H9 (cell line): Measurements from ENCODE around the gene SREBF2. TPM values are rescaled to one million over a fixed set of nuclear protein-coding genes. Genes with fewer than 3 reads are reported as not detected.

Experiments
- DNase-seq: peaks from one replicate; pipeline ENCODE4 v3.0.0-alpha.2; 2017
- H2AFZ ChIP-seq: one replicate; pipeline ENCODE4 v1.6.1; 2013; ENCODE audit warnings: mild to moderate bottlenecking, low read length, control low read depth, moderate library complexity
- H2AK5ac ChIP-seq: 2 replicates; pipeline ENCODE4 v1.6.1; 2013; ENCODE audit warnings: low read length, control low read depth, mixed read lengths; ENCODE audit not compliant: insufficient read length
- H2BK120ac ChIP-seq: one replicate; pipeline ENCODE4 v1.6.1; 2013; ENCODE audit warnings: low read depth, mild to moderate bottlenecking, low read length, control low read depth, inconsistent platforms; ENCODE audit not compliant: poor library complexity, severe bottlenecking
- H2BK12ac ChIP-seq: 2 replicates; pipeline ENCODE4 v1.6.1; 2013; ENCODE audit warnings: low read length, control low read depth, mixed read lengths, low read depth; ENCODE audit not compliant: insufficient read length
- H2BK15ac ChIP-seq: 2 replicates; pipeline ENCODE4 v1.6.1; 2013; ENCODE audit warnings: low read depth, low read length, control low read depth
- H2BK20ac ChIP-seq: one replicate; pipeline ENCODE4 v1.6.1; 2013; ENCODE audit warnings: low read depth, mild to moderate bottlenecking, low read length, control low read depth, inconsistent platforms; ENCODE audit not compliant: poor library complexity, severe bottlenecking
- H2BK5ac ChIP-seq: 2 replicates; pipeline ENCODE4 v1.6.1; 2013; ENCODE audit warnings: low read length, control low read depth, mixed read lengths; ENCODE audit not compliant: insufficient read length
- H3K14ac ChIP-seq: 2 replicates; pipeline ENCODE4 v1.6.1; 2013; ENCODE audit warnings: low read length, control low read depth; ENCODE audit not compliant: insufficient read depth
- H3K18ac ChIP-seq: 2 replicates; pipeline ENCODE4 v1.6.1; 2013; ENCODE audit warnings: low read depth, mild to moderate bottlenecking, mixed read lengths, low read length, control low read depth; ENCODE audit not compliant: insufficient read length
- H3K23ac ChIP-seq: 2 replicates; pipeline ENCODE4 v1.6.1; 2013; ENCODE audit warnings: low read length, control low read depth, mixed read lengths, low read depth; ENCODE audit not compliant: insufficient read length
- H3K23me2 ChIP-seq: 2 replicates; pipeline ENCODE4 v1.6.1; 2013; ENCODE audit warnings: low read depth, mild to moderate bottlenecking, mixed read lengths, low read length, control low read depth; ENCODE audit not compliant: insufficient read length, poor library complexity, severe bottlenecking
- H3K27ac ChIP-seq: 2 replicates; pipeline ENCODE4 v1.5.1; 2013; ENCODE audit warnings: low read length, control low read depth, mixed read lengths, low read depth; ENCODE audit not compliant: insufficient read length
- H3K27me3 ChIP-seq: 2 replicates; pipeline ENCODE4 v1.6.1; 2013; ENCODE audit warnings: low read length, control low read depth, inconsistent platforms; ENCODE audit not compliant: insufficient read depth
- H3K4ac ChIP-seq: 2 replicates; pipeline ENCODE4 v1.6.1; 2013; ENCODE audit warnings: low read depth, mild to moderate bottlenecking, control low read depth, inconsistent platforms, low read length, moderate library complexity
- H3K4me1 ChIP-seq: 2 replicates; pipeline ENCODE4 v1.6.1; 2013; ENCODE audit warnings: low read length, control low read depth, inconsistent platforms; ENCODE audit not compliant: insufficient read depth
- H3K4me2 ChIP-seq: 2 replicates; pipeline ENCODE4 v1.6.1; 2013; ENCODE audit warnings: low read length, control low read depth, mixed read lengths; ENCODE audit not compliant: insufficient read length, insufficient read depth
- H3K56ac ChIP-seq: 2 replicates; pipeline ENCODE4 v1.6.1; 2013; ENCODE audit warnings: low read depth, mild to moderate bottlenecking, mixed read lengths, low read length, control low read depth; ENCODE audit not compliant: insufficient read length
- H3K79me1 ChIP-seq: 2 replicates; pipeline ENCODE4 v1.6.1; 2013; ENCODE audit warnings: low read depth, mild to moderate bottlenecking, moderate library complexity, low read length, control low read depth, inconsistent platforms; ENCODE audit not compliant: insufficient read depth, poor library complexity, severe bottlenecking
- H3K79me2 ChIP-seq: 2 replicates; pipeline ENCODE4 v1.6.1; 2013; ENCODE audit warnings: low read length, control low read depth, inconsistent platforms; ENCODE audit not compliant: insufficient read depth
- H3K9ac ChIP-seq: 2 replicates; pipeline ENCODE4 v1.6.1; 2013; ENCODE audit warnings: low read length, control low read depth, mixed read lengths; ENCODE audit not compliant: insufficient read length; ENCODE audit errors: extremely low read depth
- H3K9me3 ChIP-seq: one replicate; pipeline ENCODE4 v1.6.1; 2013; ENCODE audit warnings: low read depth, low read length, inconsistent platforms; ENCODE audit not compliant: control insufficient read depth
- H3T11ph ChIP-seq: one replicate; pipeline ENCODE4 v1.6.1; 2013; ENCODE audit warnings: mild to moderate bottlenecking, low read length, control low read depth, inconsistent platforms
- H4K20me1 ChIP-seq: one replicate; pipeline ENCODE4 v1.6.1; 2013; ENCODE audit not compliant: control insufficient read depth, insufficient read length, insufficient read depth
- H4K5ac ChIP-seq: 2 replicates; pipeline ENCODE4 v1.6.1; 2013; ENCODE audit warnings: low read depth, mild to moderate bottlenecking, mixed read lengths, low read length, control low read depth; ENCODE audit not compliant: insufficient read length
- H4K8ac ChIP-seq: replicated peaks from 2 replicates; pipeline ENCODE4 v1.6.1; 2013; ENCODE audit warnings: low read length, control low read depth, mixed read lengths, low read depth; ENCODE audit not compliant: insufficient read length
- H4K91ac ChIP-seq: 2 replicates; pipeline ENCODE4 v1.6.1; 2013; ENCODE audit warnings: low read depth, mild to moderate bottlenecking, moderate library complexity, mixed read lengths, low read length, control low read depth; ENCODE audit not compliant: insufficient read length
- H3K27ac Mint-ChIP-seq, 3 experiments: 2 replicates in 2 of 3; 3 replicates in 1 of 3; pipeline ENCODE4 v1.8.0; 2020 to 2021; ENCODE audit warnings: mixed read lengths in 3 of 3, mild to moderate bottlenecking in 1 of 3, moderate library complexity in 1 of 3
- H3K27me3 Mint-ChIP-seq: 2 replicates; pipeline ENCODE4 v1.8.0; 2021; ENCODE audit warnings: low read depth, mild to moderate bottlenecking, moderate library complexity, mixed read lengths
- H3K36me3 Mint-ChIP-seq, 3 experiments: 2 replicates in 2 of 3; 3 replicates in 1 of 3; pipeline ENCODE4 v1.8.0; 2020 to 2021; ENCODE audit warnings: low read depth in 3 of 3, mixed read lengths in 3 of 3; ENCODE audit not compliant: insufficient read depth in 1 of 3
- H3K4me1 Mint-ChIP-seq, 2 experiments: 2 replicates each; pipeline ENCODE4 v1.8.0; 2020; ENCODE audit warnings: mixed read lengths in 2 of 2
- H3K4me3 Mint-ChIP-seq, 2 experiments: 2 replicates in 1 of 2; 3 replicates in 1 of 2; pipeline ENCODE4 v1.8.0; 2020 to 2021; ENCODE audit warnings: mild to moderate bottlenecking in 2 of 2, mixed read lengths in 2 of 2, moderate library complexity in 1 of 2
- H3K9me3 Mint-ChIP-seq, 2 experiments: 2 replicates in 1 of 2; 3 replicates in 1 of 2; pipeline ENCODE4 v1.8.0; 2020; ENCODE audit warnings: mild to moderate bottlenecking in 2 of 2, mixed read lengths in 2 of 2, moderate library complexity in 1 of 2
- WGBS: extraction: QIAGEN DNeasy Blood & Tissue Kit; methylation state at CpG from one replicate; pipeline ENCODE4 v1.1.7; 2013; ENCODE audit warnings: missing lambda C conversion rate, low lambda C conversion rate, mixed read lengths; ENCODE audit not compliant: insufficient read length; ENCODE audit errors: extremely low coverage; 5-methylcytosine and 5-hydroxymethylcytosine counted together
- total RNA-seq: library from RNA; stranded (reverse); gene quantifications from 2 replicates; pipeline ENCODE4 v1.2.1, GENCODE V29; 2021
- TF ChIP-seq, protein P1 (sequence below): fragments of 200-600 bp; sonication (generic); conservative IDR thresholded peaks from 3 replicates; pipeline ENCODE4 v1.8.0; 2021; ENCODE audit warnings: antibody characterized with exemption, mild to moderate bottlenecking

Gene SREBF2
- total RNA-seq, 1 experiment from 2014 or later = 146 TPM

GRCh38 chr22:41822317-41823057 lies 10.4 kb upstream of the SREBF2 start:
- H3T11ph ChIP-seq = no peak overlapping the region
- H2BK20ac ChIP-seq = no peak overlapping the region
- no peak overlapping the region for H3K4me2 ChIP-seq
- H3K79me2 ChIP-seq = no peaks in the 10 kb centered on the region
- no peak overlapping the region for H2AFZ ChIP-seq
- H3K23ac ChIP-seq = no peak overlapping the region
- H2BK120ac ChIP-seq = no peak overlapping the region
- Mint-ChIP-seq H3K4me3 (no peak overlapping the region), H3K9me3 (no peaks in the 10 kb centered on the region), H3K4me1 (peaks cover 21 to 34% of the 10 kb centered on the region in 2 experiments), H3K27me3 (no peaks in the 10 kb centered on the region; the same call in 1 of the 2 replicates), H3K27ac (no peak overlapping the region; a peak in 1 of 7 replicates), H3K36me3 (peaks cover 10 to 39% (median 30%) of the 10 kb centered on the region in 3 experiments)
- WGBS = no CpG with 5 or more reads among the region's 3 CpGs
- H3K9me3 ChIP-seq = no peaks in the 10 kb centered on the region
- H3K56ac ChIP-seq = no peak overlapping the region
- H3K4ac ChIP-seq = no peak overlapping the region
- H2BK5ac ChIP-seq = no peak overlapping the region
- H2BK15ac ChIP-seq = no peak overlapping the region
- DNase-seq = no peak
- H4K5ac ChIP-seq = no peak overlapping the region
- H4K91ac ChIP-seq = no peak overlapping the region
- no peaks in the 10 kb centered on the region for H3K23me2 ChIP-seq
- no peak overlapping the region for H2AK5ac ChIP-seq
- H3K27ac ChIP-seq = no peak overlapping the region
- H3K9ac ChIP-seq = no peak overlapping the region
- no peaks in the 10 kb centered on the region for H3K27me3 ChIP-seq
- H4K8ac ChIP-seq = no peak overlapping the region
- no peak overlapping the region for H3K18ac ChIP-seq
- no peak overlapping the region for H3K14ac ChIP-seq
- H3K79me1 ChIP-seq = no peaks in the 10 kb centered on the region
- H3K4me1 ChIP-seq = peaks cover 5% of the 10 kb centered on the region; the same call in 1 of the 2 replicates
- TF ChIP-seq, protein P1, sequence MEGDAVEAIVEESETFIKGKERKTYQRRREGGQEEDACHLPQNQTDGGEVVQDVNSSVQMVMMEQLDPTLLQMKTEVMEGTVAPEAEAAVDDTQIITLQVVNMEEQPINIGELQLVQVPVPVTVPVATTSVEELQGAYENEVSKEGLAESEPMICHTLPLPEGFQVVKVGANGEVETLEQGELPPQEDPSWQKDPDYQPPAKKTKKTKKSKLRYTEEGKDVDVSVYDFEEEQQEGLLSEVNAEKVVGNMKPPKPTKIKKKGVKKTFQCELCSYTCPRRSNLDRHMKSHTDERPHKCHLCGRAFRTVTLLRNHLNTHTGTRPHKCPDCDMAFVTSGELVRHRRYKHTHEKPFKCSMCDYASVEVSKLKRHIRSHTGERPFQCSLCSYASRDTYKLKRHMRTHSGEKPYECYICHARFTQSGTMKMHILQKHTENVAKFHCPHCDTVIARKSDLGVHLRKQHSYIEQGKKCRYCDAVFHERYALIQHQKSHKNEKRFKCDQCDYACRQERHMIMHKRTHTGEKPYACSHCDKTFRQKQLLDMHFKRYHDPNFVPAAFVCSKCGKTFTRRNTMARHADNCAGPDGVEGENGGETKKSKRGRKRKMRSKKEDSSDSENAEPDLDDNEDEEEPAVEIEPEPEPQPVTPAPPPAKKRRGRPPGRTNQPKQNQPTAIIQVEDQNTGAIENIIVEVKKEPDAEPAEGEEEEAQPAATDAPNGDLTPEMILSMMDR = peak; percentile 61
- H4K20me1 ChIP-seq = no peaks in the 10 kb centered on the region
- no peak overlapping the region for H2BK12ac ChIP-seq
